ELR (cell line): ENCODE results near the gene PGBD5.

Experiments
- DNase-seq: peaks from one replicate; pipeline ENCODE4 v3.0.0-alpha.2; 2015; ENCODE audit warnings: low read depth

Gene PGBD5

DNA sequence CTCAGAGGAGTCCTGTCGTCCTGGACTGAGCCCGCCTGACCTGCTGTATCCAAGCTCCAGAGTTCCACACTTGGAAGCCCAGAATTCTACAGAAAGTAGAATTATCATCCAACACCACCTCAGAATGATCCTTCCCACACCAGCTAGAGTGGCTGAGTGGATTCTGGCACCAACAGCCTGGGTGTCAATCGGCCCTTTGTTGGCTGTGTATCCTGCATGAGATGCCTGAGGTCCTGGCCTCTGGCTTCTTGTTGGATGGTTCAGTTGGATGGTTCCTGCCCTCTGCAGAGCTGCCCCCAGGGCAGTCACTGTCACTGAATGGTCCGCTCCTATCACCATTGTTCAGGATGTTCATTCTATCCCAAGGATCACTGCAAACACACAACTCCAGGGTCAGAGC, 49.8 kb downstream of the PGBD5 start:
- DNase-seq = no peak

DNA sequence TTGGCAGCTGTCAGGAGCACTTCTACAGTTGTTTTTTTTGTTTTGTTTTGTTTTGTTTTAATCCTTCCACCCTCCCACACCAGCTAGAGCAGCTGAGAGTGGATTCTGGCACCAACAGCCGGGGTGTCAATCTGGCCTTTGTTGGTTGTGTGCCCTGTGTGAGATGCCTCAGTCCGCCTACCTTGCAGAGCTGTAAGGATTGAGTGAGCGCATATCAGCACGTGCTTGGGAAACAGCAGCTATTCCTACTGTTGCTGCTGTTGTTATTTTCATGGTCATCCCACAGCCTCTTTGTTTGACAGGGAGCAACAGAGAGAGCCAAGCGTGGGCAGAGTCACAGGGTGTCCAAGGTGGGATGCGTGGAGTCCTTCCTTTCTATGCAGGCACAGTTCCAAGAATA, 50.4 kb downstream of the PGBD5 start:
- DNase-seq = no peak

DNA sequence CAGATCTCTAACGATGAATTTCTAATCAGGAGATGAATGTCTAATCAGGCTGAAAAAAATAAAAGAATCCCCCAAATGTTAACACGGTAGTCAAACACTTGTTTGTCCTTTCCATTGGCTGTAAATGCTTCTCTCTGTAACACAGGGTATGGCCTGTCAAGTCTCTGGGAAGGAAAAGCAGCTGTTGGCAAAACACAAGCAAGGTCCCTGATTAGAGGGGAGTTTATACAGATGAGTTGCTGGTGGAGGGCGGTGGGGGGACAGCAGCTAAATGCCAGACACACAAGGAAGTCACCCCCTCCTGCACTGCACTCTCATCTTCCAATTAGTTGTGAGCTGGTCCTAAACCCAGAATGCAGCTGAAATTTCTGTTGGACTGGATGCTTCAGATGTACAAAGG, 51.0 kb downstream of the PGBD5 start:
- no peak for DNase-seq

DNA sequence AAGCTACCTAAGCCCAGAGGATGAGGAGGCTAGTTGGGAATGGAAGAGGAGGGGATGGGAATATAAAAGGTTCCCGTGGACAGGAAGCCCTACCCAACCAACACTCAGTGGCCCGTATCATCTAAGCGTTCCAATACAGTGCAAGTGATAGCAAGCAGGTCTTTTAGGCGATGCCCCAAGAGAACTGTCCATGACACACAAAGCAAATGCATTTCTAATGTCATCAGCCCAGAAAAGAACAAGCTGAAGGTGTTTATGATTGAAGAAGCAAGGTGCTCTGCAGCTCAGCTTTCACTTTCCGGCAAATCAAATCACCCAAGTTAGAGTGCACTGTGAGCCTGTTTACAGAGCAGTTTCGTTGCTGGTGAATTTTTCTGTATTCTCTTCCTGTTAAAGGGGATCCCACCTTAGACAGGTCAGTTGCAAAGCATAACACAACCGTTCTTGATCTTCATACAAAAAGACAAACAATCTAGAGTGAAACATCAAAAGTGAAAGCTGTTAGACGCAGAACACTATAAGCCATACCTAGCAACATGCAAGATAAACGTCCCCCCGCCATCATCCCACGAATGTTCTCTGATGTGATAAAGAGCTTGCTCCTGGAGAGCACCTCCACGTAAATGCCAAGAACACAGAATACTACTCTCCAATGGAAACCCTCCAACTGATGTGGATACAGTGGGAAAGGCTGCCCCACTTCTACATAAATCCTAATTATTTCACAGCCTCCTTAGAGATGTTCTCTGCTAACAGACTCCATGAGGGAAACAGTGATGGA, 54.0 kb downstream of the PGBD5 start:
- no peak for DNase-seq

DNA sequence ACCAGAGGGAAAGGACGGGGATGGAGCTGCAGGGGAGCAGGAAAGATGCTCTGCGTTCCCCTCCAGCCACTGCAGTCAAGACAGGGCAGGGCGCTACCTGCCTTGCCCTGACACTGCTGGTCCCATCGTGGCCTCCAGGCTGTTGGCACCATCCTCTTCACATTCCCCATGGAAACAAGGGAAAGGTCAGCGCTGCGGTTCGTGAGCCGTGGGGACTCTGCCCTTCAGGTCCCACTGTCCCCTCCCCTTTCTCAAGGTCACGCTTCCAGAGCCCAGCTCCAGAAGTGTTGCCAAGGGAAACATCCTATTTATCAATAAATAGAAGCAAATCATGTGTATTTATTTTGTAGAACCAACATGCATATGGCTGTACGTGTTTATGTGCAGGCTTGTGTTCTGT, 56.0 kb downstream of the PGBD5 start:
- DNase-seq = no peak

DNA sequence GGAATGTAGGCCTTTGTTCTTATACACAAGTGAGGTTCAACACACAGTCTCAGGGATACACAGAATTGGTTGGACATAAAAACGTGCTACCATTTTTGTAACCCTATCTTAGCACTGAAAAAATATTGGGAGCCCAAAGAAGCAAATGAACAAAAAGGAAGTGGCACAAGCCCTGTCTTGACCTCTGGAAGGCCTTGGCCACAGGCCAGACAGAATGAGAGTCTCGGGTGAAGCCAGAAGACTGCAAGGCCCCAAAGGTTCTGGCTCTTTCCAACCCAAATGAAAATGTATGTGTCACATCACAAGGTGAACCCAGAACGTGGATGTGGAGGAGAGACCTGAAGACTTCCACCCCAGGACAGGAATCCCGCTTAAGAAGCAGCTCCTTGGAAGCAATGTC, 57.3 kb downstream of the PGBD5 start:
- peak; percentile 3 for DNase-seq

DNA sequence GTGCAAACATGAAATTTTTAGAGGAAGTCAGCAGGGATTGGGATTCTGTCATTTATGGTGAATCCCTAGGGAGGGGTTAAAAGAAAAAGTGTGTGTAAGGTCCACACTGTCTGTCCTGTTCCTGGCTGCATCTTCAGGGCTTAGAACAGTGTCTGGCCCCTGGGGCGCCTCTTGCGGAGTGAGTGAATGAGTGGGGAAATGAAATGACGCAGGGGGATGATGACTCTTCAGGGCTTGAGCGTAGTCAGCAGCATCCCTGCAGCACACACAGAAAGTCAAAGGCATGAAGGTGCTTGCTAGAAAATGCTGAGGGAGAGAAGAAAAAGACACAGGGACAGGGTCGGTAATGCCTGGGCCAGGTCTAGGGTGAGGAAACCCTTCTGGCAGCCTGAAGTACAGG, 57.8 kb downstream of the PGBD5 start:
- DNase-seq = peak; percentile 69

DNA sequence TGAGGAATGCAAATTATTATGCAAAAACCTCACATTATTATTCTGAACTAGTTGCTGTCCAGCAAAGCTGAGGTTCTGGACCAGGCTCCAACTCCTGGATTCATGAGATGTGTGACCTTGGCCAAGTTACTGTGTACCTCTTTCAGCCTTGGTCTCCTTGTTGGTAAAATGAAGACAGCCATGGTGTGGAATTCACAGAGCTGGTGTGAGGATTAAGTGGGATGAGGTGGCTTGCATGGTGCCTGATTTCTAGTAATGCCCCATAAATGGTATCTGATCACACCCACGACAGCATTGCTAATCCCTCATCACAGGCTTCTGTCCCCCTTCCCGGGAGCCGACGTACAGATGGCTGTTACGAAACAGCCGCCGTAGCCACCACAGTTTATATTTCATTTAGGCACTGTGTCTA, 59.6 kb downstream of the PGBD5 start:
- no peak for DNase-seq

DNA sequence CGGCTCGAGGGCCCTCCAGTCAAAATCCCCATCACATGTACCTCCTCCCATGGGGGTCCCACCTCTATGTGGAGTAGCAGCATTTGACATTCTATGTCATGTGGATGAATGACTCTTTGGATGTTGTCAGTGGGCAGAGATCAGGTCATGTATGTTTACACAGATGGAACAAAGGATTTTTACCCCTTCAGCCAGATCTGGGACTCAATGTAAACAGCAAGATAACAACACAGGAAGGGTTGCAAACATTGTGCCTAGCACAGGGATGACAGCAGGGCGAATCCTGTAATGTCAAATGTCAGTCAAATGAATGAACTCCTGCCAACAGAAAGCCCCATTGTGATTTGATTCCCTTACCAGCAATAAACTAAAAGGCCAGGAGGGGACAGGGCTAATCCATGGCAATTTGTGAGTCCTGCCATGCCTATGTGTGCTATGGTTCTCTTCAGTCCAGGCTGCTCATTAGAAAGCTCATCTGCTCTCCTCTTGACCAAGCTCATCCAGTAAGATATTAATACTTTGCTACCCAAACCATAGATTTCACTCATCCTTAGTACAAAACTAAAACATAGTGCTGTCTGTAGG, 60.3 kb downstream of the PGBD5 start:
- DNase-seq = no peak

DNA sequence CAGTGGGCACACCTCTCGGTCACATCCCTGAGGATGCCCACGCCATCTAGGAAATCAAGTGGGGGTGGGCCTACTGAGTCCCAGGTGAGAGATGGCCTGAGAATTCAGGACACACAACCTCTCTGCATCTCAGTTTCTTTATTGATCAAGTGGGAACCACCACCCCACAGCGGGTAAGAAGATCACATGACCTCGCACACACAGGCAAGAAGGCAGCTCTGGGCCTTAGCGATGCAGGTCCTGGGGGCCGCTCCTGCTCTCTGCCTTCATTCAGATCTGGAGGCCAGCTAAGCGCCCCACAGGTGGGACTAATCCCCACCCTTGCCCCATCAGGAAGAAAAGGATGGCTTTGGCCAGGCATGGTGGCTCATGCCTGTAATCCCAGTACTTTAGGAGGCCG, 63.2 kb downstream of the PGBD5 start:
- no peak for DNase-seq

DNA sequence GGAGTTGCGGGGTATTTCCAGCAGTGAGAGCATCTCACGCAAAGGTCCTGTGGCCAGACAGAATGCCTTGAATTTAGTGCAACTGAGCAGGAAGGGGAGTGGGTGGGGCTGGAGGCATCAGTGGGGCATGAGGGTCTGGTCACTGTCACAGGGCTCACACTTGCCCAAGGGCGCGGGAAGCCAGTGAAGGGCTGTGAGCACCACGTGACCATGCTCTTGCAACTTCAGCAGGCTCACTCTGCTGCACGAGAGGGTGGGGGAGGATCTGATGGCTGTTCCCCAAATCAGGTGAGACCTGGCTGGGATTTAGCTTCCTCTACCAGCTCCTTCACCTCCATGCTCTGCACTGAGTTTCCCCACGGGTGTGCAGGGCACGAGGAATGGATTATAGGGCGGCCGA, 64.2 kb downstream of the PGBD5 start:
- DNase-seq = no peak

DNA sequence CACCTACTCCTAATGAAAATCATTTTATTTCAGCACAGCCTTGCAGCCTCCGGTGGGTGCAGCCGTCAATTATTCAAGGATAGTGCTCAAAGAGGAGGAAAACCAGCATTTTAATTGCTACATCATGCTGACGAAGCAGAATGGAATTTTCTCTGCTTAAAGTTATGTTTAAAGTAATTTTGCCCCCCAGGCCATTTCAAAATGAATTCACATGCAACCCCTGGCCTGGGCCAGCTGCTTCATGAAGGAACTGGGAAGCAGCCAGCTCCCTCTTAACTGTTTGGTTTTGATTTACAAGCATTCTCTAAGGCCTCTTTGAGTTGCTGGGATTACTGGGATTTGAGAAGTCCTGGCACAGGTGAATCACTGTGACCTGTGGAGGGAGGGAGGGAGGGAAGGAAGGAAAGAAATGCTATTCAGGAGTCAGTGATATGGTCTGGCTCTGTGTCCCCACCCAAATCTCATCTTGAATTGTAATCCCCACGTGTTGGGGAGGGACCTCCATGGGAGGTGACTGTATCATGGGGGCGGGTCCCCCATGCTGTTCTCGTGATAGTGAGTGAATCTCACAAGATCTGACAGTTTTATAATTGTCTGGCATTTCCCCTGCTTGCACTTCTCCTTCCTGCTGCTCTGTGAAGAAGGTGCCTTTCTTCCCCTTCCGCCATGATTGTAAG, 66.0 kb downstream of the PGBD5 start:
- DNase-seq = peak; percentile 78

DNA sequence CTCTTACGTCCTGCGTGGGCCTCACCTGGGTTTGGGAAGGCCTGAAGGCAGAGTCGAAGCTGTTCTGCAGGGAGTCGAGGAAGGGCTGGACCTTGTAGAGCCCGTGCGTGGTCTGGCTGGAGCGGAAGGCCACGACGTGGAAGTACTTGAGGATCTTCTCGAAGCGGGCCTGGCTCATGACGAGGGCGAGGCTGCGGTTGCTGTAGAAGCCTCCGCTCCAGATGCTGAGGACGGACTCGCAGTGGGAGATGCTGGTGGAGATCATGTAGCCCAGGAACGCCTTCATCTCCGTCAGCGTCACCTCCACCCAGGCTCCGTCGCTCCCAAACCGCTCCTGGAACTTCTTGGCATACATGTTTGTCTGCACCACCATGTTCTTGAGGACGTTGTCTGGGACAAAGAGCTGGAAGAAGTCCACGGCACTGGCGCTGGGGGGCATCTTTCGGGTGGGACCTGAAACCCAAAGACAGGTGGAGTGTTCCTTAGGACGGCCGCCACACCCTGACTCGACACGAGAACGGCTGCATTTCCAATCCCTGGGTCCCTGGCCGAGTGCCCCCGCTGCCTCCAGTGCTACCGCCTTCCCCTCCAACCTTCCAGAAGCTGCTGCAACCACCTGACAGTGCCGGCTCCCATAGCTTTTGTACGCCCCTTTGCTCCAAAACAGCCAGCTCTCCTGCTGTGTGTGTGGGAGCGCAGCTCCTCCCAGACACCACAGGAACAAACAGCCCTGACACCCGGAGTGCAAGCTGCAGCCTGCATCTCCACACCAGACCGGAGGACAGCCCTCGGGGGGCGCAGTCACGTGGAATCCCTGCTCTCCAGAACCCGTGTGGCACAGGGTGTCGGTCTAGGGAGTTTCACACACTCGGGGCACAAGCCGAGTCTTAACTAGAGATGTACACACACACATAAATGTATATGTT, 69.0 kb downstream of the PGBD5 start:
- no peak for DNase-seq

DNA sequence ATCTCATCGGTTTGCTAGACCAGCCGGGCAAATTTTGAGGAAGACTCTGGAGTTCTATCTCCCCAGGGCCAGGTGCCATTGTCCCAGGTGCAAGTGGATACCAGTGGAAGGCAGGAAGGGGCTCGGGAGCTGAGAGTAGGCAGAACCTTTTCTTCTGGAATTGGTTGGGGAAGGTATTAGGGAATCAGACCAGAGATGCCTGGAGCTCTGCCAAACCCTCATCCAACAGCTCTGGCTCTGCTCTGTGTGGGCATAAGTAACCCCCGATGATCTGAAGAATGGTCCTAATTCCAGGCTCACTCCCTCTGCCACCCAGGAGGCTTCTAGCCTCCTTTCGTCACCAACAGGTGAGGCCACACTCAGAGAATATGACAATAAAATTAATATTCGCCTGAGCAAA, 69.9 kb downstream of the PGBD5 start:
- DNase-seq = no peak

DNA sequence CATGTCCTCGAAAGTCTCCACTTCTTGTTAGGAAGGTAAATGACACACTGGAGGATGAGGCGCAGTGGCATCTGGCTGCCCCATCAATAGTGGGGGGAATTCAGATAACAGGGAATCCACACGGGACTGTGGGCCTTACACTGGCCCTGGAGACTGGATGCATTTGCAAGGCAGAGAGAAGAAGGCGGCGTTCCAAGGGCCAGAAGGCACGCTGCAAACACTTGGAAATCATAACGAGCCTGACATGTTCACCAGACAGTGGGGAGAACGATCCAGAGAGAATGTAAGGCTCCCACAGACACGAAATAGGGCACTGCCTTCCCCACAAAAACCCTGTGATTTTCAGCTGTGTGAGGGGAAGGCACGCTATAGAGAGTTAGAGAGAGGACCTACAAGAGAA, 70.5 kb downstream of the PGBD5 start:
- DNase-seq = no peak

DNA sequence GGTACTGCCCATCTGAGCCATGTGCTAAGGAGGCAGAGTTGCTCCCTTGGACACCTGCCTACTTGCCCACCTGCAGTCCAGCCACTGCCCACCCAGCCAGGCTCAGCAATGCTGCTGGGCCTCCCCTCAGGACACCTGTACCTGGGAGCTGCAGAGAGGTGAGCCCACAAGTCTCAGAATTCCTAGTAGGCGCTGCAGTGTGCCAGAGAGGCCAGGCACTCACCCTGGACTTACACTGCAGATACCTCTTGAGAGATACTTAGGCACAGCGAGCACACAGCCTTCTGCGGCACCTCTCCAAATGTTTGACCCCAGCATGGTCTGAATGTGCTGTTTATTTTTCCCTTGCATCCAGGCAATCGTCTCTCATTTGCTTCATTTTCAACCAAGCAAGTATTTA, 71.0 kb downstream of the PGBD5 start:
- DNase-seq = no peak

DNA sequence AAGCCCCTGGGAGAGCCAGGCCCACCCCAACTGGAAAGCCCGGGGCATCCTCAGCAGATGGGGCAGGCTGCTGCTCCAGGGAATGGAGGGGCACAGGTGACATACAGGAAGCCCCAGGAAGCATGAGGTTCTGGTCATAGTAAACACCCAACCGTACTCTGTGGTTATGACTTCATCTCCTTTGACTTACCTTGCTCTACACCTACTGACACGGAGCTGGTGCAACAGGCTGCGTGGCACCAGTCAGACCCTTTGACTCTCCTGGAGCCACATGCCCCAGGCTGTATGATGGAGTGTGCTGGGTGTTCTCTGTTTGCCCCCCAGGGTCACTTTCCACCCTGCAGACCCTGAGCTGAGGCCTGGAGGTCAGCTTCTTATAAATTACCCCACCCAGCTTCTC, 72.1 kb downstream of the PGBD5 start:
- no peak for DNase-seq

DNA sequence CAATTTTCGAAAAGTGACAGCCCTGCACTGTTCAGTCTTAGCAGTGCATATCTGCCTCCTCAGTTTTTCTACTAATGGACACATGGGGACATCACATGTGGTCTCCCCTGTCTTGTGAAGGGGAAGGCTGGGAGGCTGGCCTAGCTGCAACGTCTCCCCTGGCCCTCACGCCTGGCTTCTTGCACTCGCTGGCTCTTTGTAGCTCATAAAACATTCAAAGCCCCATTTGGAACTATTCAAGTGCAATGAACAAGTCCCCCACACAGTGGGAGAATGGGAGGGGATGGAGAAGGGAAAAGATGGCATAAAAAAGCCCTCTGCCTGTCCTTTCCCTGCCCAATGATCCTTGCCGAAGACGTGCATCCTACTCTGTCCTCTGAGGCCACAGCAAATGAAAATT, 73.6 kb downstream of the PGBD5 start:
- no peak for DNase-seq

DNA sequence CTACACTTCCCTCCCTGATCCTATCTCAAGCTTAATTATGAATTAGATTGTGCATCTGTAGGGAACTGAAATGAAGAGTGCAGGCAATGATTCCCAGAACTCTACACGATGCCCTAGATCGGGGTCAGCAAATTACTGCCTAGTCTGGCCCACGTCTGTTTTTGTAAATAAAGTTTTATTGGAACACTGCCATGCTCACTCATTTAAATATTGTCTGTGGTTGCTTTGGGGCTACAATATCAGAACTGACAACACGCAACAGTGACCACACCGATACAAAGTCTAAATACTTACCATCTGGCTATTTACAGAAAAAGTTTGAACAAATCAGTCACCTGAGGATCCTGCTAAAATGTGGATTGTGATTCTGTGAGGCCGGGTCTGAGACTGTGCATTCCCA, 74.1 kb downstream of the PGBD5 start:
- DNase-seq = no peak

DNA sequence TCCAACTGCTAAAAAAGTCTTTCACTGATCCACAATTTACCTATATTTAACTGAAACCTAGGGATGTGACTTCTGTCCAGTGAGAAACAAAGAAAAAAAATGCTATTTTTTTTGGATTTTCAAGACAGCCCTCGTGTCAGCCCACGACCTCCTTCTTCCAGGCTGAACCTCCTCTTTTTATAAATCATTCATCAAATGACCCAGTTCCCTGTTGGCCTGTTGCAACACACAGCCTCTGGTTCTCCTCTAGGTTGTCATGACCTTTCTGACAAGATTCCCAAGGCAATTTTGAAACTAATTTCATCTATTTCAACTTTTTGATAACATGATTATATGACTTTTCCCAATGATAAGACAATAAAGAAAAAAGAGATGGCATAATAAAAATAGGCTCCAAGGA, 74.6 kb downstream of the PGBD5 start:
- DNase-seq = no peak

DNA sequence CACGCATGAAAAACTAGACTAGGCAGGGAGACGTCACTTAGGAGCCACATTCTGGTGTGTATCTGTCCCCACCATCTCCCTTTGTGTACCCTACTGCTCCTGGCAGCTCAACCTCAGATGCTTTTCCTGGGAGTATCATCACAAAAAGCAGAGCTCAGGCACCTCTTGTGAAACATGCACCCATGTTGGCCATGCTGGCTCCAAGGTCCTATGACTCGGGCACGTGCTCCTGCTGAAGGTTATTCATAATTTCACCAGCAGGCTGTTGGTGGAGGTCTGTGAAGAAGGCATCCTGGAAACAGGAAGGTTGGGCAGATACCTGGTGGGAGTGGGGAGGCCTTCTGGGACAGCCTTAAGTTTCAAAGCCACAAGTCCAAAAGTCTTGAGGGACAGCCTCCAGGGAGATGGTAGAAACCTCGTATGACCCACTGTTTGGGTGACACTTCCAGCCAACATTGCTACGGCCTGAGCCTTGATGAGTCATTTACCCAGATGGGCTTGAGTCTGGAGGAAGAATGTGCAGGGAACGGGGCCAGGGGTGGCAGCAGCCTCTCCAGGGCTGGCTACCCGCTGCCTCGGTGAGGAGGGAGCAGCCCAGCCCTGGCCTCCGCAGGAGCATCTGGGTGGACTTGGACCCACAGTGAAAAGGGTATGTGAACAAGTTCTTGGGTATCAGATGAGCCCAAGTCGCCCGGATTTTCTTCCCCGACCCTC, 75.8 kb downstream of the PGBD5 start:
- peak; percentile 36 for DNase-seq

DNA sequence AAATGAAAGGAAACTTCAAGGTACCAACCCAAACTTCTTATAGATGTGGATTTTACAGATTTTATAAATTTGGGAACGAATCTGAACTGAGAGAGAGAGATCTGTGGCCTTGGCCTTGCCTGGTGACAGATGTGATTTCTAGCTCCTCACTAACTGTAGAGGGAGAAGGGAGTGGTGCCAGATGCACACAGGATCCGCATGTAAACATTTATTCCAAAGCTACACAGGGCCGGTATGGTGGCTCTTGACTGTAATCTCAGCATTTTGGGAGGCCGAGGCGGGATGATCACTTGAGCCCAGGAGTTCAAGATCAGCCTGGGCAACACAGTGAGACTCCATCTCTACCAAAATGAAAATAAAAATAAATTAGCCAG, 77.1 kb downstream of the PGBD5 start:
- DNase-seq = no peak
